Karpas-422 (cell line): ENCODE measurements around the gene FLT1. TPM values are rescaled to one million over a fixed set of nuclear protein-coding genes. Genes with fewer than 3 reads are reported as not detected.

Experiments
- DNase-seq: peaks from one replicate; pipeline ENCODE4 v3.0.0-alpha.2; 2015
- H2AFZ ChIP-seq: fragments of 200-600 bp; sonication (generic); 2 replicates; pipeline ENCODE4 v1.6.1; 2014; ENCODE audit warnings: antibody characterized with exemption, low read length, mixed read lengths
- H3K27ac ChIP-seq: fragments of 200-600 bp; sonication (generic); 2 replicates; pipeline ENCODE4 v1.5.1; 2014; ENCODE audit warnings: mild to moderate bottlenecking, low read length, moderate library complexity
- H3K27me3 ChIP-seq: fragments of 200-600 bp; sonication (generic); 2 replicates; pipeline ENCODE4 v1.6.1; 2014; ENCODE audit warnings: low read length, mixed read lengths
- H3K36me3 ChIP-seq: fragments of 200-600 bp; sonication (generic); 2 replicates; pipeline ENCODE4 v1.6.1; 2014; ENCODE audit warnings: low read length, mixed read lengths; ENCODE audit not compliant: insufficient read depth
- H3K4me1 ChIP-seq: fragments of 200-600 bp; sonication (generic); 2 replicates; pipeline ENCODE4 v1.6.1; 2014; ENCODE audit warnings: mild to moderate bottlenecking, low read length, mixed read lengths
- H3K4me2 ChIP-seq: fragments of 200-600 bp; sonication (generic); 2 replicates; pipeline ENCODE4 v1.6.1; 2014; ENCODE audit warnings: low read length, low read depth, mild to moderate bottlenecking; ENCODE audit not compliant: poor library complexity, severe bottlenecking
- H3K4me3 ChIP-seq: fragments of 200-600 bp; sonication (generic); 2 replicates; pipeline ENCODE4 v1.5.1; 2014; ENCODE audit warnings: mild to moderate bottlenecking, antibody characterized with exemption, low read length, mixed read lengths
- H3K79me2 ChIP-seq: fragments of 200-600 bp; sonication (generic); 2 replicates; pipeline ENCODE4 v1.6.1; 2014; ENCODE audit warnings: mild to moderate bottlenecking, low read length, mixed read lengths
- H3K9ac ChIP-seq: fragments of 200-600 bp; sonication (generic); 2 replicates; pipeline ENCODE4 v1.6.0; 2014; ENCODE audit warnings: low read length
- H3K9me2 ChIP-seq: fragments of 200-600 bp; sonication (generic), shearing (Covaris generic); replicated peaks from 2 replicates; pipeline ENCODE4 v1.6.0; 2014; ENCODE audit warnings: mild to moderate bottlenecking, low read length, moderate library complexity; ENCODE audit not compliant: insufficient read depth
- H3K9me3 ChIP-seq: fragments of 300-700, 200-600 bp; sonication (generic); 2 replicates; pipeline ENCODE4 v1.6.1; 2014; ENCODE audit warnings: low read length, mixed read lengths
- H4K20me1 ChIP-seq: fragments of 200-600 bp; sonication (generic); 2 replicates; pipeline ENCODE4 v1.6.1; 2014; ENCODE audit warnings: mild to moderate bottlenecking, antibody characterized with exemption, low read length, low read depth; ENCODE audit not compliant: insufficient read depth
- total RNA-seq: library from RNA; depleted of rRNA; stranded (reverse); fragments of >200 nt; shearing (Covaris generic); gene quantifications from 2 replicates; pipeline ENCODE4 v1.2.3, GENCODE V29; 2014; ENCODE audit warnings: low replicate concordance

FLT1 gene
- total RNA-seq, 1 experiment from 2014 or later = not detected

DNA sequence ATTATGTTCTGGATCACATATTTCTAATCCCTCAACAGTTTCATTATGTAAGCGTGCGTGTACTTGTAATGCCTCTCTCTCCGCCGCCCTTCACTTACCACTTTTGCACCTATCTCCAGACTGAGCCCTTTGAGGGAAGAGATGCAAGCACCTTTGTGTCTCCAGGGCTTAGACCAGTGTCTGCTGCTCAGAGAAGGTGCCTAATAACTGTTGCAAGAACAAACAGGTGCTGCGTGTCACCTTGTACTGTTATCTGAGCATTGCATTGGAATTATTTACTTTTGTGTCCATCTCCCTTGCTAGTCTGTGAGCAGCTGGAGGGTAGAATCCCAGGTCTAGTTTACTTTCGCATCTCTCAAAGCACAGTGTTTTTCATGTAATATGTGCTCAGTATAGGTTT, 156.2 kb downstream of the FLT1 start:
- no peaks in the 10 kb centered on the region for H3K9me3 ChIP-seq
- H3K36me3 ChIP-seq = no peaks in the 10 kb centered on the region
- H3K4me1 ChIP-seq = no peaks in the 10 kb centered on the region
- peak; percentile 11 for DNase-seq
- no peak overlapping the region for H3K4me2 ChIP-seq
- no peak overlapping the region for H2AFZ ChIP-seq
- H3K4me3 ChIP-seq = no peak overlapping the region
- H3K9me2 ChIP-seq = no peaks in the 10 kb centered on the region
- H3K79me2 ChIP-seq = no peaks in the 10 kb centered on the region
- no peak overlapping the region for H3K9ac ChIP-seq
- no peak overlapping the region for H3K27ac ChIP-seq
- H3K27me3 ChIP-seq = no peaks in the 10 kb centered on the region
- no peaks in the 10 kb centered on the region for H4K20me1 ChIP-seq

DNA sequence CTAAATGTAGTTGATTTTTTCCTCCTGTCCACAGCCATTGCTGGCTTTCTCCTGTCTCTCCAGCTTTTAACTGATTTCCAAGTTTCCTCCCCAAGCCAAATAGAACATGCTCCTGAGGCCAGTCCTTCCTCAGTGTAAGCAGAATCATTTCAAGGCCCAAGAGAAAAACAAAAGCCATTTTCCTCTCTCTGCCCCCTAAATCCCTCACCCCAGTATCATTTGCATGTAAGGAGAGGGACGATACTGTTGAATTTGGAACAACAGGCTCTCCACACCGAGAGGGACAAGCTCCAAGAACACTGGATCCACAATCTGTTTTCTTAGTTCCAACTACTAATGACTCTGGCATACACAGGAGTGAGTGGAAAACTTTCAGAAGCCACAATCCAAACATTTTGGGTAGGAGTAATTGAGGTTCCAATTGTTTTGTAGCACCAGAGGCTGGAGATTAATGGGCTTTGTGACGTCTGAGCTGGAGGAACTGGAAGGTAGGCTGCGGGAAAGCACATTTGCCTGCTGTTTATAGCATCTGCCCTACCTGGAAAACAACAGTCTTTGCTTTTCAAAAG, 156.8 kb downstream of the FLT1 start:
- Histone ChIP-seq H3K79me2 (no peaks in the 10 kb centered on the region), H2AFZ (no peak overlapping the region), H4K20me1 (no peaks in the 10 kb centered on the region), H3K9me2 (no peaks in the 10 kb centered on the region), H3K4me1 (no peaks in the 10 kb centered on the region), H3K9ac (no peak overlapping the region), H3K27ac (no peak overlapping the region), H3K9me3 (no peaks in the 10 kb centered on the region), H3K27me3 (no peaks in the 10 kb centered on the region), H3K4me3 (no peak overlapping the region), H3K4me2 (no peak overlapping the region), H3K36me3 (no peaks in the 10 kb centered on the region)
- DNase-seq = no peak

DNA sequence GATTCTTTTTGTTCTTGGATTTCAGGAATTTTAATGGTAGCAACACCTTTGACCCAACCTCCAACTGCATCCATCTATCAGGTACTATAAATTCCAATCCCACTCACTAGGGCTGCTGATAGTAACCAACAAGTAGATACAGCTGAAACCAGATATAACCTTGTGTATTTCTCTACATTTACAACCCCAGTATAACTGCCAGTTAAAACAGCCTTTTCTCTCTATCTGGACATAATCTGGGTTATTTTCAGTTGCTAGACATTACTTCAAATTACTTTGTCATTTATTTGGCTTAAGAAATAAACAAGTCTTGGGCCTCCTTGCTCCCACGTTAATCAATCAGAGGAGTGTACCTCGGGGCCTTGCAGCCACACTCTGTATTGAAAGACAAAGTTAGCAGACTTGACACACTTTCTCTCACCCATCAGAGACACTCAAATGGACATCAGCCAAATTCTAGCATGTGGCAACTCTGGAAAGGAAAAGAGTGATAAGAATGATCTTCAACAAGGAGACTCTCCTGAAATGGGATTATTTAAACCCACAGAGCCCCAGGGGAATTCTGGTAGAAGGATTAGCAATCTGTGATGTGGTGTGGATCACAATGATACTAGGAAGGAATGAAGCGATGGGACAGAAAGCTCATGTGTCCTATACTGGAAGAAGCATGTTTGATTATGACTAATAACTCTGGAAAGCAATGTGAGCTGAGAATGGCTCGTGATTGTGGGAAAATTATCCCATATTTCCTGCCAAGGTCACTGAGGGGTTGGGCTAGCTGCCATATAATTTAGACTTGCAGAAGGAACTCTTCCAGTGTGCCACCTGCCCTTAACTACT, 157.5 kb downstream of the FLT1 start:
- no peak overlapping the region for H3K27ac ChIP-seq
- H3K36me3 ChIP-seq = no peaks in the 10 kb centered on the region
- no peak overlapping the region for H3K4me2 ChIP-seq
- DNase-seq = peak; percentile 24
- no peaks in the 10 kb centered on the region for H3K79me2 ChIP-seq
- H3K9ac ChIP-seq = no peak overlapping the region
- H3K4me1 ChIP-seq = no peaks in the 10 kb centered on the region
- H3K9me2 ChIP-seq = no peaks in the 10 kb centered on the region
- H3K27me3 ChIP-seq = no peaks in the 10 kb centered on the region
- H4K20me1 ChIP-seq = no peaks in the 10 kb centered on the region
- no peak overlapping the region for H3K4me3 ChIP-seq
- H3K9me3 ChIP-seq = no peaks in the 10 kb centered on the region
- no peak overlapping the region for H2AFZ ChIP-seq

DNA sequence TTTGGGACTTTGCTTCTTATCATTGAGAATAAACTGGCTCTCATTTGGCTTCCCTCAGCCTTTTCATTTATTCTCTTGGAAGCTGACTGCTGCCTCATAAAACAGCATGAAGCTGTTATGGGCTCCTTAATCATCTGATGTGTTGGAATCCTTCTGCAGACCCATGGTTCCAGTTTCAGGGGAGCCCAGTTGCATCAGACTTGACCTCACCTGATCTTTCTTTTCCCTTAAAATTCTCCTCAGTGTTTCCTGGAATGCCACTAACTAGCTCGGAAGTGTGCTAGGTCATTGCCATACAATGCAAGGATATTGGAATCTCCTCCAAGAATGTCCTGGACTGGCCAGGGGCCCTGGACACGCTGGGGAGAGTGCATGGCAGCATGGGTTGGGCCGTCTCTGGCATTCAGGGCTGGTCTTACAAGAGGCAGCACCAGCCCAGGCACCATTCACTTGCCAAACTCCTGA, 158.7 kb downstream of the FLT1 start:
- DNase-seq = peak; percentile 14
- H3K79me2 ChIP-seq = no peaks in the 10 kb centered on the region

DNA sequence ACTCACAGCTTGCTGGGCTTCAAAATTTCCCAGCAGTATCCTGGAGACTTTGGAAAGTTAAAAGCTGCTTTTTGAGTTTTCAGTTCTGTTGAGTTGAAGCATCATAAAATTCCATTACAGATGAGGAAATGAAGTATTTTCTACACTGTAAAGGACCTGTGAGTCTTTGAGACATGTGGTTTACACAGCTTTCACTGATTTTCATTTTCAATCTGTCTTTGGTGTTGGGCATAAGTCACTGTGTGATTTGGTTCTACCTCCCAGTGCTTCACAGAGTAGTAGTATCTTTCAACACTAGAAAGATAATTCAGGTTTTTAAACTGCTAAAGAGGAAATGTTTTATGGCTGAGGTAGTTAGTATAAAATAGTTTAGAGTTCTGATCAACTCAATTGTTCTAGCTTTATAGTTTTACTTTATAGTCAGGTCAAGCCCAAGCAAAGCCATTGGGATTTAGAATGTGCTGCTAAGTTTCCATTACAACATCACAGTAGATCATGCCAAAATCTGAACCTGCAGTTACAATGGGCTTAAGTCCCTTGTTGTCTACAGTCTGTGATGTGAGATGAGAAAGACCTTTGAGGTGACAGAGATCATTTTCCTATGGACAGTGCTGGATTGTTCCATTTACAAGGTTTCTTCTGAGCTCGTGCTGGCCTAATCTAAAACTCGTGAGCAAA, 161.6 kb downstream of the FLT1 start:
- H3K9me2 ChIP-seq = no peaks in the 10 kb centered on the region
- H3K27me3 ChIP-seq = no peaks in the 10 kb centered on the region
- no peaks in the 10 kb centered on the region for H3K4me1 ChIP-seq
- DNase-seq = peak; percentile 29
- no peak overlapping the region for H3K4me3 ChIP-seq
- no peak overlapping the region for H3K27ac ChIP-seq
- no peaks in the 10 kb centered on the region for H3K79me2 ChIP-seq
- no peak overlapping the region for H3K9ac ChIP-seq
- no peak overlapping the region for H3K4me2 ChIP-seq
- no peaks in the 10 kb centered on the region for H3K36me3 ChIP-seq
- H4K20me1 ChIP-seq = no peaks in the 10 kb centered on the region
- H3K9me3 ChIP-seq = no peaks in the 10 kb centered on the region
- no peak overlapping the region for H2AFZ ChIP-seq

More for the DNA sequence above, 158.7 kb downstream of the FLT1 start:
- H3K9me2 ChIP-seq = no peaks in the 10 kb centered on the region
- H3K27ac ChIP-seq = no peak overlapping the region
- no peaks in the 10 kb centered on the region for H3K27me3 ChIP-seq
- H3K4me3 ChIP-seq = no peak overlapping the region
- no peaks in the 10 kb centered on the region for H3K9me3 ChIP-seq
- no peak overlapping the region for H3K4me2 ChIP-seq
- H3K9ac ChIP-seq = no peak overlapping the region
- H4K20me1 ChIP-seq = no peaks in the 10 kb centered on the region
- no peaks in the 10 kb centered on the region for H3K36me3 ChIP-seq
- no peak overlapping the region for H2AFZ ChIP-seq
- no peaks in the 10 kb centered on the region for H3K4me1 ChIP-seq

DNA sequence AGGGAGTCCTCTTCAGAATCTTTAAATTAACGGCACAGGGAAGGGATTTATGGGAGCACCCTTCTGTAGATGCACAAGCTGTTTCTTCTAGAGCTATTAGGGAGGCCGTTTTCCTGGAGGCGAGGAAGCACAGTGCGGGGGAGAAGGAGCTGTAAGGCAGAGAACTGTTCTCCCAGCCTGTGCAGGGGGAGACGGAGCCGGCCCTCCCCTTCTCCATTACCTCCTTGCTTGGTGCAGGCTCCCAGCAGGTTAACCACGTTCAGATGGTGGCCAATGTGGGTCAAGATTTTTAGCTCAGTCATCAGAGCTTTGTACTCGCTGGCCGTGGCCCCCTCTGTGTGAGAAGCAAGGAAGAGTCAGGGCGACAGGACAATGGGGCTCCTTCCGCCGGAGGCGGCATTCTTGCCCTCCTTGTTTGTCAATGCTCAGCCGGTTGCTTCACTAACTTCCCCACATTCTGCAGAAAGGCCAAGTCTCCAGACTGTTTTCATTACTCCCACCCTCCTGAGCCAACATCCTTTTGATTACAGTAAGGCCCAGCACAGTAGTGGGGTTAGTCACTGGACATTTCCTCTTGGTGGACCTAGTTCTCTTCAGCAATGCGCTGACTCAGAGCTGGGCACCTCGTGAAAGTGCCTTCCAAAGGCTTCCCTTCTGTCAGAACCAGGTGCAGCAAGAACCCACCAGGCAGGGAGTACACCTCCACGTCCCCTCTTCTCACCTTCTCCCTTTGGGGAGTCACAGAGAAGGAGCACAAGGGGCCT, 165.4 kb downstream of the FLT1 start:
- H2AFZ ChIP-seq = no peak overlapping the region
- no peaks in the 10 kb centered on the region for H3K9me2 ChIP-seq
- H3K4me2 ChIP-seq = no peak overlapping the region
- no peaks in the 10 kb centered on the region for H3K9me3 ChIP-seq
- no peaks in the 10 kb centered on the region for H3K4me1 ChIP-seq
- H3K27me3 ChIP-seq = no peaks in the 10 kb centered on the region
- no peak overlapping the region for H3K27ac ChIP-seq
- H4K20me1 ChIP-seq = no peaks in the 10 kb centered on the region
- no peaks in the 10 kb centered on the region for H3K36me3 ChIP-seq
- DNase-seq = peak; percentile 32
- H3K4me3 ChIP-seq = no peak overlapping the region
- no peaks in the 10 kb centered on the region for H3K79me2 ChIP-seq
- no peak overlapping the region for H3K9ac ChIP-seq

DNA sequence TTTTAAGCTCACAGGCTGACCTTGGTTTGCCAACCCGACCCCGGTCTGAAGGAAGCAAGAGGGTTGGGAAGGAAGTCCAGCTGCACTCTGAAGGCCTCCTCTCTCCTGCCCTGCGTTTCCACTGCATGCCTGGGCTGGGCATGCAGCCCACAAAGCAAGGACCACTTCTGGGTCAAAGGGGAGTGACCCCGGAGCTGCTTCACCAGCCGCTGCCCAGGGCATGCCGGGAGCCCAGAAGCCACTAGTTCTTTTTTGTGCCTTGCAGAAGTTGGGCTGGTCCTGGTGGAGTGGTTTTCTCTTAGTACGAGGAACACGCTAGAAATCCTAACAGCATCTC, 166.7 kb downstream of the FLT1 start:
- H3K4me1 ChIP-seq = no peaks in the 10 kb centered on the region
- no peaks in the 10 kb centered on the region for H3K79me2 ChIP-seq
- no peaks in the 10 kb centered on the region for H3K36me3 ChIP-seq
- H2AFZ ChIP-seq = no peak overlapping the region
- H3K27ac ChIP-seq = no peak overlapping the region
- H3K9me2 ChIP-seq = no peaks in the 10 kb centered on the region
- H3K4me3 ChIP-seq = no peak overlapping the region
- no peak overlapping the region for H3K4me2 ChIP-seq
- H3K27me3 ChIP-seq = no peaks in the 10 kb centered on the region
- H3K9me3 ChIP-seq = no peaks in the 10 kb centered on the region
- peak; percentile 2 for DNase-seq
- H3K9ac ChIP-seq = no peak overlapping the region
- H4K20me1 ChIP-seq = no peaks in the 10 kb centered on the region
